HepG2 (cell line): Measurements from ENCODE around the gene MRNIP. TPM values are rescaled to one million over a fixed set of nuclear protein-coding genes. Genes with fewer than 3 reads are reported as not detected.

Experiments
- ARID4A ChIP-seq: sonication (generic); formaldehyde crosslinking; IDR thresholded peaks from 2 replicates; pipeline ENCODE4 v1.5.0; 2020; ENCODE audit warnings: mild to moderate bottlenecking, missing genetic modification reagents, borderline replicate concordance
- ATF7 ChIP-seq, 2 experiments: fragments of 450-650 bp in 1 of 2; sonication (generic) in 1 of 2; formaldehyde crosslinking in 1 of 2; IDR thresholded peaks; 2 replicates each; pipeline versions ENCODE4 v1.4.0 to v1.6.1; 2016 to 2020; ENCODE audit warnings: antibody characterized with exemption in 1 of 2, mild to moderate bottlenecking in 1 of 2, missing genetic modification reagents in 1 of 2
- BHLHE40 ChIP-seq: IDR thresholded peaks from 2 replicates; pipeline ENCODE4 v1.6.1; 2011; ENCODE audit warnings: low read length, improper control_type of control experiment
- MTERF4 ChIP-seq: sonication (generic); formaldehyde crosslinking; IDR thresholded peaks from 2 replicates; pipeline ENCODE4 v1.8.0; 2023; ENCODE audit warnings: mild to moderate bottlenecking, missing genetic modification reagents
- RXRB ChIP-seq: IDR thresholded peaks from 2 replicates; pipeline ENCODE4 v1.6.1; 2016; ENCODE audit warnings: borderline replicate concordance, missing genetic modification reagents, missing compliant biosample characterization
- SMAD3 ChIP-seq: sonication (generic); formaldehyde crosslinking; IDR thresholded peaks from 2 replicates; pipeline ENCODE4 v1.4.0; 2020; ENCODE audit warnings: missing genetic modification reagents
- SYNCRIP ChIP-seq: fragments of 200-400 bp; formaldehyde crosslinking; IDR thresholded peaks from 2 replicates; pipeline ENCODE4 v1.6.1; 2018; ENCODE audit warnings: mild to moderate bottlenecking, low read depth, low read length; ENCODE audit not compliant: insufficient read depth
- THYN1 ChIP-seq: sonication (generic); formaldehyde crosslinking; IDR thresholded peaks from 2 replicates; pipeline ENCODE4 v1.8.1; 2023; ENCODE audit warnings: low read depth, mild to moderate bottlenecking, moderate library complexity, missing genetic modification reagents, borderline replicate concordance
- ZMYM4 ChIP-seq: sonication (generic); formaldehyde crosslinking; IDR thresholded peaks from 2 replicates; pipeline ENCODE4 v1.8.1; 2023; ENCODE audit warnings: mild to moderate bottlenecking, missing genetic modification reagents
- ZNF263 ChIP-seq: sonication (generic); formaldehyde crosslinking; IDR thresholded peaks from 2 replicates; pipeline ENCODE4 v1.4.0; 2020; ENCODE audit warnings: missing genetic modification reagents
- ZNF331 ChIP-seq: sonication (generic); formaldehyde crosslinking; IDR thresholded peaks from 2 replicates; pipeline ENCODE4 v1.4.0; 2020; ENCODE audit warnings: missing genetic modification reagents
- ZNF430 ChIP-seq: sonication (generic); formaldehyde crosslinking; IDR thresholded peaks from 2 replicates; pipeline ENCODE4 v1.9.0; 2021; ENCODE audit warnings: mild to moderate bottlenecking, missing genetic modification reagents
- ZNF460 ChIP-seq: sonication (generic); formaldehyde crosslinking; IDR thresholded peaks from 2 replicates; pipeline ENCODE4 v1.5.1; 2020; ENCODE audit warnings: missing genetic modification reagents, mild to moderate bottlenecking, borderline replicate concordance
- ZNF513 ChIP-seq: sonication (generic); formaldehyde crosslinking; conservative IDR thresholded peaks from 2 replicates; pipeline ENCODE4 v1.5.0; 2020; ENCODE audit warnings: missing genetic modification reagents
- ZNF878 ChIP-seq: sonication (generic); formaldehyde crosslinking; IDR thresholded peaks from 2 replicates; pipeline ENCODE4 v1.8.1; 2023; ENCODE audit warnings: mild to moderate bottlenecking, missing genetic modification reagents, moderate library complexity
- polyA plus RNA-seq, 8 experiments: library from polyadenylated mRNA; depleted of rRNA in 3 of 8; stranded (reverse) in 7 of 8; unstranded in 1 of 8; fragments of >200 nt; fragmentation: Illumina TruSeq in 4 of 8; extraction: Trizol in 4 of 8; gene quantifications; 2 replicates each; pipeline versions ENCODE4 v1.2.1 to v1.2.3, GENCODE V29; 2011 to 2016; ENCODE audit warnings: low read depth in 4 of 8, missing spikeins in 1 of 8, mixed read lengths in 1 of 8; ENCODE audit not compliant: insufficient read depth in 1 of 8
- total RNA-seq, 5 experiments: library from RNA; depleted of rRNA; stranded (reverse); fragments of >200 nt; fragmentation: Illumina TruSeq; extraction: Trizol; gene quantifications; 2 replicates each; pipeline ENCODE4 v1.2.3, GENCODE V29; 2016; ENCODE audit warnings: low read depth in 1 of 5
- TF ChIP-seq, protein P1 (sequence below): sonication (generic); formaldehyde crosslinking; IDR thresholded peaks from 2 replicates; pipeline ENCODE4 v1.8.1; 2022; ENCODE audit warnings: mild to moderate bottlenecking, missing genetic modification reagents
- TF ChIP-seq, protein P2 (sequence below): IDR thresholded peaks from 2 replicates; pipeline ENCODE4 v1.6.1; 2016; ENCODE audit warnings: low read depth
- TF ChIP-seq, protein P3 (sequence below): IDR thresholded peaks from 2 replicates; pipeline ENCODE4 v1.6.1; 2016; ENCODE audit warnings: mild to moderate bottlenecking, missing biosample characterization, missing genetic modification reagents

The MRNIP gene
- total and polyA plus RNA-seq, 2 of the 13 experiments (the other 11 are each of a cell fraction or from before 2014, with no cell fraction given), result 15.5 to 34.1 TPM

GRCh38 chr5:179820483-179821297 is 37.9 kb downstream of the MRNIP start, which contains the start of gene SQSTM1 (continued):
- TF ChIP-seq RXRB (CRISPR knock-in tag), result no peak
- TF ChIP-seq ZNF430 (CRISPR knock-in tag), result peak; percentile 60; the same call in 1 of the 2 replicates
- TF ChIP-seq ZNF460 (CRISPR knock-in tag), result no peak
- TF ChIP-seq ZNF513, result no peak
- 0 out of 2 replicates have a peak, but pooled peaks have one; percentile 36 for TF ChIP-seq ZNF263 (CRISPR knock-in tag)
- no peak; the same call in 1 of the 2 replicates for TF ChIP-seq BHLHE40
- TF ChIP-seq ZMYM4, result peak; percentile 45
- TF ChIP-seq SMAD3 (CRISPR knock-in tag), result peak; percentile 34; the same call in 1 of the 2 replicates
- TF ChIP-seq, protein P1, sequence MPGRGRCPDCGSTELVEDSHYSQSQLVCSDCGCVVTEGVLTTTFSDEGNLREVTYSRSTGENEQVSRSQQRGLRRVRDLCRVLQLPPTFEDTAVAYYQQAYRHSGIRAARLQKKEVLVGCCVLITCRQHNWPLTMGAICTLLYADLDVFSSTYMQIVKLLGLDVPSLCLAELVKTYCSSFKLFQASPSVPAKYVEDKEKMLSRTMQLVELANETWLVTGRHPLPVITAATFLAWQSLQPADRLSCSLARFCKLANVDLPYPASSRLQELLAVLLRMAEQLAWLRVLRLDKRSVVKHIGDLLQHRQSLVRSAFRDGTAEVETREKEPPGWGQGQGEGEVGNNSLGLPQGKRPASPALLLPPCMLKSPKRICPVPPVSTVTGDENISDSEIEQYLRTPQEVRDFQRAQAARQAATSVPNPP, result 0 out of 2 replicates have a peak, but pooled peaks have one; percentile 44
- TF ChIP-seq MTERF4 (CRISPR knock-in tag), result no peak
- TF ChIP-seq, protein P2, sequence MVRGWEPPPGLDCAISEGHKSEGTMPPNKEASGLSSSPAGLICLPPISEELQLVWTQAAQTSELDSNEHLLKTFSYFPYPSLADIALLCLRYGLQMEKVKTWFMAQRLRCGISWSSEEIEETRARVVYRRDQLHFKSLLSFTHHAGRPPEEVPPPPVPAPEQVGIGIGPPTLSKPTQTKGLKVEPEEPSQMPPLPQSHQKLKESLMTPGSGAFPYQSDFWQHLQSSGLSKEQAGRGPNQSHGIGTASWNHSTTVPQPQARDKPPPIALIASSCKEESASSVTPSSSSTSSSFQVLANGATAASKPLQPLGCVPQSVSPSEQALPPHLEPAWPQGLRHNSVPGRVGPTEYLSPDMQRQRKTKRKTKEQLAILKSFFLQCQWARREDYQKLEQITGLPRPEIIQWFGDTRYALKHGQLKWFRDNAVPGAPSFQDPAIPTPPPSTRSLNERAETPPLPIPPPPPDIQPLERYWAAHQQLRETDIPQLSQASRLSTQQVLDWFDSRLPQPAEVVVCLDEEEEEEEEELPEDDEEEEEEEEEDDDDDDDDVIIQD (CRISPR knock-in tag), result no peak
- TF ChIP-seq ARID4A (CRISPR knock-in tag), result peak; percentile 56; the same call in 1 of the 2 replicates
- TF ChIP-seq ATF7 (IDR thresholded peaks at IDR 0.05), result no peak
- no peak for TF ChIP-seq ATF7 (CRISPR knock-in tag; IDR thresholded peaks at IDR 0.05)
- no peak for TF ChIP-seq SYNCRIP
- no peak for TF ChIP-seq THYN1 (CRISPR knock-in tag)
- TF ChIP-seq, protein P3, sequence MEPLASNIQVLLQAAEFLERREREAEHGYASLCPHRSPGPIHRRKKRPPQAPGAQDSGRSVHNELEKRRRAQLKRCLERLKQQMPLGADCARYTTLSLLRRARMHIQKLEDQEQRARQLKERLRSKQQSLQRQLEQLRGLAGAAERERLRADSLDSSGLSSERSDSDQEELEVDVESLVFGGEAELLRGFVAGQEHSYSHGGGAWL (CRISPR knock-in tag), result no peak
- peak; percentile 84 for TF ChIP-seq ZNF331 (CRISPR knock-in tag)
- TF ChIP-seq ZNF878, result 0 out of 2 replicates have a peak, but pooled peaks have one; percentile 48
